ENCODE data around the gene EMP3. TPM values are rescaled to one million over a fixed set of nuclear protein-coding genes. Genes with fewer than 3 reads are reported as not detected.

The EMP3 gene
- total and polyA plus RNA-seq, 9 of the 15 experiments (the other 6 are each of a cell fraction or from before 2014, with no cell fraction given), result 123 to 386 (median 296) TPM

DNA sequence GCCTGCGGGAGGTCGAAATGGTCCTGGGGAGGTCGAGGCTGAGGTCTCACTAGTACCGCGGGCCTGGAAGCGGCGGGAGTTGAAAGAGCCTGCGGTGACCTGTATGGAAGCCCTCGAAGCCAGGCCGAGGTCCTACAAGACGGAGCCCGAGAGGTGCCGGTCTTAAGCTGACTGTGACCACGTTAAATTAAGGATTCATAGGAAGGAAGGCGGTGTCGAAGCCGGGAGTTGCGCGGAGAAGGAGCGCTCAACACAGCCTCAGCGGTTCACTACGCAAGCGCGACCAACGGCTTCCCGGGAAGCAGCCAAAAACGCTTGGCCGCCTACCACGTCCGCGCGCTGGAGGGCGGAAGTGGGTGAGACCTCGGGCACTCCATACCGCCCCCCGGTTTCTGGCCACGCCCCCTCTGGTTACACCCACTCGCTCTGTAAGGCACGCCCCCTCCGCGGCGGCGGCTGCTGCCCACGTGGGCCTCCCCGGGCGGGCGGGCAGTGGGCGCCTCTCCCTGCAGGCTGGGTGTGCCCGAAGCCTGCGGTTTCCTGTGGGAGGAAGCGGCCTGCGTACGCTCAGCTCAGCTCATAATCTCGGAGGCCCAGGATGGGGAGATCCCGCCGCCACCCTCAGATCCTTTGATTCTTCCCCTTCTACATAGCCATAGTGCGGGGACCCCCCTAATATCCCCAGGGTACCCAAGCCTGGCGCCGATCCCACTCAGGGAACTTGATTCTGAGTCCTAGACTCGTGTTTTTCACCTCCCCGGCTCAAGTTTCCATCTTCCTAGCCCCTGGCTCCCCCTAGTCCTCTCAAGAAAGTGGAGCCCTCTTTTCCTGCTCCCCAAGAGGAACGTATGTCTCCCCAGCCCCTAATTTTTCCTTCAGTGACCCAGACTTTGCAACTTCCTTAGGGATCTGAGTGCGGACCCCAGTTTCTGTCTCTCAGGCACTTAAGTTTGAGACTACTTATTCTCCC lies 3.4 kb upstream of the EMP3 start (continued):
- TF ChIP-seq ZFP30 (CRISPR knock-in tag; IDR thresholded peaks at IDR 0.05; ENCODE audit: borderline replicate concordance) (no peak), NFIC (IDR thresholded peaks at IDR 0.05) (peak; percentile 50), NCOA6 (IDR thresholded peaks at IDR 0.05) (no peak), ZNF384 (IDR thresholded peaks at IDR 0.05; ENCODE audit: low read depth, low read length) (peak; percentile 15; the same call in 1 of the 2 replicates), BRCA1 (IDR thresholded peaks at IDR 0.05) (no peak), BRCA1 (CRISPR knock-in tag; IDR thresholded peaks at IDR 0.05) (no peak), CAMTA2 (CRISPR knock-in tag; conservative IDR thresholded peaks at IDR 0.05) (0 out of 2 replicates have a peak, but pooled peaks have one; percentile 85), HDGF (IDR thresholded peaks at IDR 0.05) (no peak), ZNF668 (CRISPR knock-in tag; IDR thresholded peaks at IDR 0.05) (no peak), ZHX1 (conservative IDR thresholded peaks at IDR 0.05; ENCODE audit: low read length) (no peak), GATAD2A (IDR thresholded peaks at IDR 0.05) (peak; percentile 50; the same call in 1 of the 2 replicates), MAZ (CRISPR knock-in tag; conservative IDR thresholded peaks at IDR 0.05 in 1 of 2, IDR thresholded peaks at IDR 0.05 in 1 of 2) (peak; percentile 90 to 92)
- TF ChIP-seq, protein P1, sequence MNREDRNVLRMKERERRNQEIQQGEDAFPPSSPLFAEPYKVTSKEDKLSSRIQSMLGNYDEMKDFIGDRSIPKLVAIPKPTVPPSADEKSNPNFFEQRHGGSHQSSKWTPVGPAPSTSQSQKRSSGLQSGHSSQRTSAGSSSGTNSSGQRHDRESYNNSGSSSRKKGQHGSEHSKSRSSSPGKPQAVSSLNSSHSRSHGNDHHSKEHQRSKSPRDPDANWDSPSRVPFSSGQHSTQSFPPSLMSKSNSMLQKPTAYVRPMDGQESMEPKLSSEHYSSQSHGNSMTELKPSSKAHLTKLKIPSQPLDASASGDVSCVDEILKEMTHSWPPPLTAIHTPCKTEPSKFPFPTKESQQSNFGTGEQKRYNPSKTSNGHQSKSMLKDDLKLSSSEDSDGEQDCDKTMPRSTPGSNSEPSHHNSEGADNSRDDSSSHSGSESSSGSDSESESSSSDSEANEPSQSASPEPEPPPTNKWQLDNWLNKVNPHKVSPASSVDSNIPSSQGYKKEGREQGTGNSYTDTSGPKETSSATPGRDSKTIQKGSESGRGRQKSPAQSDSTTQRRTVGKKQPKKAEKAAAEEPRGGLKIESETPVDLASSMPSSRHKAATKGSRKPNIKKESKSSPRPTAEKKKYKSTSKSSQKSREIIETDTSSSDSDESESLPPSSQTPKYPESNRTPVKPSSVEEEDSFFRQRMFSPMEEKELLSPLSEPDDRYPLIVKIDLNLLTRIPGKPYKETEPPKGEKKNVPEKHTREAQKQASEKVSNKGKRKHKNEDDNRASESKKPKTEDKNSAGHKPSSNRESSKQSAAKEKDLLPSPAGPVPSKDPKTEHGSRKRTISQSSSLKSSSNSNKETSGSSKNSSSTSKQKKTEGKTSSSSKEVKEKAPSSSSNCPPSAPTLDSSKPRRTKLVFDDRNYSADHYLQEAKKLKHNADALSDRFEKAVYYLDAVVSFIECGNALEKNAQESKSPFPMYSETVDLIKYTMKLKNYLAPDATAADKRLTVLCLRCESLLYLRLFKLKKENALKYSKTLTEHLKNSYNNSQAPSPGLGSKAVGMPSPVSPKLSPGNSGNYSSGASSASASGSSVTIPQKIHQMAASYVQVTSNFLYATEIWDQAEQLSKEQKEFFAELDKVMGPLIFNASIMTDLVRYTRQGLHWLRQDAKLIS (CRISPR knock-in tag; IDR thresholded peaks at IDR 0.05), result peak; percentile 17; the same call in 1 of the 2 replicates
- TF ChIP-seq, protein P2, sequence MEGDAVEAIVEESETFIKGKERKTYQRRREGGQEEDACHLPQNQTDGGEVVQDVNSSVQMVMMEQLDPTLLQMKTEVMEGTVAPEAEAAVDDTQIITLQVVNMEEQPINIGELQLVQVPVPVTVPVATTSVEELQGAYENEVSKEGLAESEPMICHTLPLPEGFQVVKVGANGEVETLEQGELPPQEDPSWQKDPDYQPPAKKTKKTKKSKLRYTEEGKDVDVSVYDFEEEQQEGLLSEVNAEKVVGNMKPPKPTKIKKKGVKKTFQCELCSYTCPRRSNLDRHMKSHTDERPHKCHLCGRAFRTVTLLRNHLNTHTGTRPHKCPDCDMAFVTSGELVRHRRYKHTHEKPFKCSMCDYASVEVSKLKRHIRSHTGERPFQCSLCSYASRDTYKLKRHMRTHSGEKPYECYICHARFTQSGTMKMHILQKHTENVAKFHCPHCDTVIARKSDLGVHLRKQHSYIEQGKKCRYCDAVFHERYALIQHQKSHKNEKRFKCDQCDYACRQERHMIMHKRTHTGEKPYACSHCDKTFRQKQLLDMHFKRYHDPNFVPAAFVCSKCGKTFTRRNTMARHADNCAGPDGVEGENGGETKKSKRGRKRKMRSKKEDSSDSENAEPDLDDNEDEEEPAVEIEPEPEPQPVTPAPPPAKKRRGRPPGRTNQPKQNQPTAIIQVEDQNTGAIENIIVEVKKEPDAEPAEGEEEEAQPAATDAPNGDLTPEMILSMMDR (IDR thresholded peaks at IDR 0.05 in 2 of 3, conservative IDR thresholded peaks at IDR 0.05 in 1 of 3; ENCODE audit: insufficient read depth in 2 of 3, low read depth in 1 of 3, low read length in 3 of 3), result peak; percentile 20 to 37 (median 22); a peak in 4 of 6 replicates
- TF ChIP-seq, protein P3, sequence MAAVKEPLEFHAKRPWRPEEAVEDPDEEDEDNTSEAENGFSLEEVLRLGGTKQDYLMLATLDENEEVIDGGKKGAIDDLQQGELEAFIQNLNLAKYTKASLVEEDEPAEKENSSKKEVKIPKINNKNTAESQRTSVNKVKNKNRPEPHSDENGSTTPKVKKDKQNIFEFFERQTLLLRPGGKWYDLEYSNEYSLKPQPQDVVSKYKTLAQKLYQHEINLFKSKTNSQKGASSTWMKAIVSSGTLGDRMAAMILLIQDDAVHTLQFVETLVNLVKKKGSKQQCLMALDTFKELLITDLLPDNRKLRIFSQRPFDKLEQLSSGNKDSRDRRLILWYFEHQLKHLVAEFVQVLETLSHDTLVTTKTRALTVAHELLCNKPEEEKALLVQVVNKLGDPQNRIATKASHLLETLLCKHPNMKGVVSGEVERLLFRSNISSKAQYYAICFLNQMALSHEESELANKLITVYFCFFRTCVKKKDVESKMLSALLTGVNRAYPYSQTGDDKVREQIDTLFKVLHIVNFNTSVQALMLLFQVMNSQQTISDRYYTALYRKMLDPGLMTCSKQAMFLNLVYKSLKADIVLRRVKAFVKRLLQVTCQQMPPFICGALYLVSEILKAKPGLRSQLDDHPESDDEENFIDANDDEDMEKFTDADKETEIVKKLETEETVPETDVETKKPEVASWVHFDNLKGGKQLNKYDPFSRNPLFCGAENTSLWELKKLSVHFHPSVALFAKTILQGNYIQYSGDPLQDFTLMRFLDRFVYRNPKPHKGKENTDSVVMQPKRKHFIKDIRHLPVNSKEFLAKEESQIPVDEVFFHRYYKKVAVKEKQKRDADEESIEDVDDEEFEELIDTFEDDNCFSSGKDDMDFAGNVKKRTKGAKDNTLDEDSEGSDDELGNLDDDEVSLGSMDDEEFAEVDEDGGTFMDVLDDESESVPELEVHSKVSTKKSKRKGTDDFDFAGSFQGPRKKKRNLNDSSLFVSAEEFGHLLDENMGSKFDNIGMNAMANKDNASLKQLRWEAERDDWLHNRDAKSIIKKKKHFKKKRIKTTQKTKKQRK (IDR thresholded peaks at IDR 0.05; ENCODE audit: borderline replicate concordance, low read depth, low read length), result no peak

Data from K562 (cell line).